Measurements from ENCODE around the gene KREMEN2.

- TF ChIP-seq CBX5 (IDR thresholded peaks at IDR 0.05; ENCODE audit: low read depth, low read length) (no peak), EZH2 (IDR thresholded peaks at IDR 0.05; ENCODE audit: low read depth, low read length, severe bottlenecking) (no peak), MAX (IDR thresholded peaks at IDR 0.05) (no peak), ATF3 (IDR thresholded peaks at IDR 0.05; ENCODE audit: insufficient read depth, low read depth, low read length) (no peak), POLR2A (IDR thresholded peaks at IDR 0.05; ENCODE audit: control extremely low read depth in 1 of 2, low read depth in 2 of 2, low read length in 2 of 2) (no peak), POLR2AphosphoS5 (IDR thresholded peaks at IDR 0.05; ENCODE audit: low read depth, low read length) (no peak), USF2 (IDR thresholded peaks at IDR 0.05; ENCODE audit: low read length) (no peak)
These were observed 15.7 kb downstream of the KREMEN2 start for GRCh38 chr16:2979669-2980226.
